ENCODE results near the gene GAS2L3.
"Not testable (repeated sequence)": the region's sequence is repeated elsewhere in the genome, so short reads cannot be mapped to it uniquely, and the experiment has no call there.

The GAS2L3 gene

GRCh38 chr12:100573292-100574186 is at the start of gene GAS2L3:
GAS2L3 (plus strand) TSS chr12:100573684; CDS start chr12:100594905, 21,221 bp downstream.
- DNase-seq, result peak in 2 of 6 experiments; percentile 4 to 38

- DNase-seq, result no peak
Observed at GRCh38 chr12:100528034-100528433, 45.5 kb upstream of the GAS2L3 start.

- no peak for DNase-seq
Observed at GRCh38 chr12:100528471-100529127, 44.9 kb upstream of the GAS2L3 start.

GRCh38 chr12:100529756-100530350 is 43.6 kb upstream of the GAS2L3 start:
- DNase-seq, result no peak

GRCh38 chr12:100533376-100533775 is 40.1 kb upstream of the GAS2L3 start:
- DNase-seq, result no peak

- DNase-seq, result no peak
Observed at GRCh38 chr12:100534625-100535227, 38.8 kb upstream of the GAS2L3 start.

GRCh38 chr12:100539202-100539601 is 34.3 kb upstream of the GAS2L3 start:
- no peak for DNase-seq

GRCh38 chr12:100544165-100544564 is 29.3 kb upstream of the GAS2L3 start:
- DNase-seq, result no peak

- DNase-seq, result no peak
Observed at GRCh38 chr12:100545092-100545491, 28.4 kb upstream of the GAS2L3 start.

- no peak for DNase-seq
Observed at GRCh38 chr12:100553936-100554335, 19.5 kb upstream of the GAS2L3 start.

- DNase-seq, result peak in 1 of 6 experiments; percentile 2
Observed at GRCh38 chr12:100554608-100555077, 18.8 kb upstream of the GAS2L3 start.

GRCh38 chr12:100555722-100556121 is 17.8 kb upstream of the GAS2L3 start:
- DNase-seq, result no peak

- DNase-seq, result no peak
Observed at GRCh38 chr12:100557357-100557756, 16.1 kb upstream of the GAS2L3 start.

- DNase-seq, result not testable (repeated sequence)
Observed at GRCh38 chr12:100559261-100559660, 14.2 kb upstream of the GAS2L3 start.

GRCh38 chr12:100564090-100564489 is 9.4 kb upstream of the GAS2L3 start:
- no peak for DNase-seq

- no peak for DNase-seq
Observed at GRCh38 chr12:100564905-100565467, 8.5 kb upstream of the GAS2L3 start.

GRCh38 chr12:100565987-100566545 is 7.4 kb upstream of the GAS2L3 start:
- DNase-seq, result no peak

GRCh38 chr12:100566887-100567637 is 6.4 kb upstream of the GAS2L3 start:
- DNase-seq, result no peak

GRCh38 chr12:100567945-100568344 is 5.5 kb upstream of the GAS2L3 start:
- no peak for DNase-seq

GRCh38 chr12:100572184-100572583 is 1.3 kb upstream of the GAS2L3 start:
- no peak for DNase-seq

All from stimulated activated naive CD4-positive, alpha-beta T cell (primary cell).